ENCODE results near the gene RAB23.

RAB23 gene

GRCh38 chr6:57261926-57262325, 39.8 kb upstream of the RAB23 start:
- no peak for TF ChIP-seq CTCF (IDR thresholded peaks at IDR 0.05)

- TF ChIP-seq CTCF (IDR thresholded peaks at IDR 0.05), result no peak
These were observed 37.0 kb upstream of the RAB23 start for GRCh38 chr6:57259064-57259463.

GRCh38 chr6:57257911-57258541, 35.9 kb upstream of the RAB23 start:
- no peak for TF ChIP-seq CTCF (IDR thresholded peaks at IDR 0.05)

GRCh38 chr6:57256541-57256940, 34.4 kb upstream of the RAB23 start:
- TF ChIP-seq CTCF (IDR thresholded peaks at IDR 0.05), result no peak

- TF ChIP-seq CTCF (IDR thresholded peaks at IDR 0.05), result no peak
These were observed 33.5 kb upstream of the RAB23 start for GRCh38 chr6:57255451-57256169.

GRCh38 chr6:57254055-57254717, 32.1 kb upstream of the RAB23 start:
- TF ChIP-seq CTCF (IDR thresholded peaks at IDR 0.05), result no peak

- no peak for TF ChIP-seq CTCF (IDR thresholded peaks at IDR 0.05)
These were observed 30.9 kb upstream of the RAB23 start for GRCh38 chr6:57252975-57253374.
